ACC112 (cell line): Measurements from ENCODE around the gene SLC47A2.

Source experiments
- H2AFZ ChIP-seq: fragments of 200-600 bp; sonication (generic); one replicate; pipeline ENCODE4 v1.6.0; 2017; ENCODE audit warnings: antibody characterized with exemption, low read length; ENCODE audit not compliant: unreplicated experiment
- H3K27ac ChIP-seq: fragments of 200-600 bp; sonication (generic); 2 replicates; pipeline ENCODE4 v1.5.1; 2014; ENCODE audit warnings: low read depth, mild to moderate bottlenecking, antibody characterized with exemption, low read length, moderate library complexity
- H3K27me3 ChIP-seq: fragments of 200-600 bp; sonication (generic); 2 replicates; pipeline ENCODE4 v1.6.1; 2014; ENCODE audit warnings: mild to moderate bottlenecking, antibody characterized with exemption, low read length, moderate library complexity, mixed read lengths; ENCODE audit not compliant: insufficient read depth
- H3K36me3 ChIP-seq: fragments of 200-600 bp; sonication (generic); 2 replicates; pipeline ENCODE4 v1.6.1; 2016; ENCODE audit warnings: mild to moderate bottlenecking, antibody characterized with exemption, low read length, moderate library complexity, mixed read lengths; ENCODE audit not compliant: insufficient read depth
- H3K4me1 ChIP-seq: fragments of 200-600 bp; sonication (generic); one replicate; pipeline ENCODE4 v1.6.1; 2016; ENCODE audit warnings: low read length, mixed read lengths; ENCODE audit not compliant: insufficient read depth, unreplicated experiment, control insufficient read depth
- H3K4me3 ChIP-seq: fragments of 200-600 bp; sonication (generic); 2 replicates; pipeline ENCODE4 v1.5.1; 2014; ENCODE audit warnings: mild to moderate bottlenecking, low read depth, low read length
- H3K79me2 ChIP-seq: fragments of 200-600 bp; sonication (generic); one replicate; pipeline ENCODE4 v1.6.0; 2016; ENCODE audit warnings: low read length; ENCODE audit not compliant: control insufficient read depth, unreplicated experiment, insufficient read depth

Gene SLC47A2

GRCh38 chr17:19738073-19738449 is 21.7 kb upstream of the SLC47A2 start:
- Histone ChIP-seq H3K4me3 (no peak overlapping the region), H3K27ac (no peak overlapping the region), H2AFZ (no peak overlapping the region), H3K79me2 (no peaks in the 10 kb centered on the region), H3K27me3 (no peaks in the 10 kb centered on the region), H3K4me1 (no peaks in the 10 kb centered on the region), H3K36me3 (no peaks in the 10 kb centered on the region)

DNA sequence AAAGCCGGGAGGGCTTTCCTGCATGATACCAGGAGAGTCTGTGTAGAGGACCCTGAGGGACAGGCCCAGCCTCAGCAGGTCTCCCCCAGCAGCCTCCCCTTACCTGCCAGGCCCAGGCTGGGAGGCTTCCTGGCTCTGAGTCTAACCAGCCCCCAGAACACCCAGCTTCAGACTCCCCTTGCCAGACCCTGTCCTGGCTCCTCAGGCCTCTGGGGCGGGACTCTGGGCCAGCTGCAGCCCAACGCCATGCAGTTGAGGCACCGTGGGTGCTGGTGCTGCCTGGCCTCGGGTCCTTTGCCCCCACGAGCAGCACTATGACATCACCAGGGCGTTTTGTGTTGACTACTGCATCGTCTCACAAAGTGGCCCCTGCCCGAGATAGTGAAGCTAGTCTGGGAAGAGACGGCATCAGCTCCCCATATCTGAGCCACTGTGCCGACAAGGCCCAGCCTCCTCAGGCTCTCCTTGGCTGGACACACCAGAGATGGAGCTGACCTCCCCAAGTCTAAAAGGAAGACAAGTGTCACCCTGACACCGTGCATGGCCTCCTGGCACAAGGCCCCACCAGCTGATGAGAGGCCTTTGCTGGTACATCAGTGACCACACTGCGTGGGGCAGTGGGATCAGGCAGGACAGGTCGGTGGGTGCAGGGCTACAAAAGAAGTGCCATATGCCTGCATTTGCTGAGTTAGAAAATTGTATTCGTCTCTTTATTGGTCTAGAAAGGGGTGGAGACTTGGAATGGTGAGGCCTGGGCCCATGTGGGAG is 21.1 kb upstream of the SLC47A2 start:
- Histone ChIP-seq H3K27ac (no peak overlapping the region), H3K36me3 (no peaks in the 10 kb centered on the region), H3K4me1 (no peaks in the 10 kb centered on the region), H3K4me3 (no peak overlapping the region), H2AFZ (no peak overlapping the region), H3K79me2 (no peaks in the 10 kb centered on the region), H3K27me3 (no peaks in the 10 kb centered on the region)

- Histone ChIP-seq H3K4me3 (no peak overlapping the region), H3K27me3 (peaks cover 6% of the 10 kb centered on the region; the same call in 1 of the 2 replicates), H2AFZ (no peak overlapping the region), H3K36me3 (no peaks in the 10 kb centered on the region), H3K4me1 (no peaks in the 10 kb centered on the region), H3K79me2 (no peaks in the 10 kb centered on the region), H3K27ac (no peak overlapping the region)
These were observed 19.7 kb upstream of the SLC47A2 start for GRCh38 chr17:19736071-19736470.

GRCh38 chr17:19733953-19734526 is 17.7 kb upstream of the SLC47A2 start:
- Histone ChIP-seq H3K79me2 (no peaks in the 10 kb centered on the region), H3K27ac (no peak overlapping the region), H3K27me3 (peaks cover 6% of the 10 kb centered on the region; the same call in 1 of the 2 replicates), H2AFZ (no peak overlapping the region), H3K36me3 (no peaks in the 10 kb centered on the region), H3K4me3 (no peak overlapping the region), H3K4me1 (no peaks in the 10 kb centered on the region)

- H3K4me1 ChIP-seq = peaks cover 13% of the 10 kb centered on the region
- no peaks in the 10 kb centered on the region for H3K36me3 ChIP-seq
- H3K27ac ChIP-seq = no peak overlapping the region
- H3K79me2 ChIP-seq = no peaks in the 10 kb centered on the region
- no peak overlapping the region for H3K4me3 ChIP-seq
- H2AFZ ChIP-seq = no peak overlapping the region
- H3K27me3 ChIP-seq = peaks cover 6% of the 10 kb centered on the region; the same call in 1 of the 2 replicates
These were observed 15.2 kb upstream of the SLC47A2 start for GRCh38 chr17:19731626-19732025.

DNA sequence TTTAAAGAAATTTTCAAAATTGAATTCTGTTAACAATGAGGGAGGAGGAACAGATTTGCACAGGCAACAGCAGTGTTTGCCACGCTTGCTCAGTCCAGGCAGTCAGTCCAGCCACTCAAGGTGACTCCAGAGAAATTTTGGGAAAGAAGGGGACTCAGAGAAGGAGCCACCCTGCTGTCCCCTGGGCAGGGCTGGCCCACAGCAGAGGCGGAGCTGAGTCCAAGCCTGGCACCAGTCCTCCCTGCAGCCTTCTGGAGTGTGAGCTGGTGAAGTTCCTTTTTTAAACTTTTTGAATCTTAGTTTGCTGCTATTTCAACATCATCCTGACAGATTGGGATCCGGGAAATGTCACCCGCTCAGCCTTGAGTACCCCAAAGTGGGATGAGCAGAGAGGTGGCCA is 14.5 kb upstream of the SLC47A2 start:
- peaks cover 13% of the 10 kb centered on the region for H3K4me1 ChIP-seq
- no peak overlapping the region for H3K4me3 ChIP-seq
- H2AFZ ChIP-seq = no peak overlapping the region
- no peaks in the 10 kb centered on the region for H3K79me2 ChIP-seq
- no peaks in the 10 kb centered on the region for H3K36me3 ChIP-seq
- H3K27ac ChIP-seq = no peak overlapping the region
- peaks cover 6% of the 10 kb centered on the region; the same call in 1 of the 2 replicates for H3K27me3 ChIP-seq

DNA sequence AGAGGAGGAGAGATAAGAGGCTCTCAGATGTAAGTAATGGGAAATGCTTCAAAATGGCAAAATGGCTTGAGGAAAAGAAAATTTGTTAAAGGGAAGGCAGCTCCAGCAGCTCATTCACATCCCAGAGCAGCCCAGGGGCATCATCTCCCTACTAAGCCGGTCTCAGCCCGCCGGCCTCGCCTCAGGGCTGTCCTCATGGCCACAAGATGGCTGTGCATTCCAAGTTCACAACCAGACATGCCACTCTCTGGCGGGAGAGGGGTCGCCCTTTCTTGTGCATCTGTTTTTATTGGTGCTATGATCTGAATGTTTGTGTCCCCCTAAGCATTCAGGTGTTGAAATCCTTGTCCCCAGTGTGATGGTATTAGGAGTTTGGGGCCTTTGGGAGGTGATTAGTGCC is 13.5 kb upstream of the SLC47A2 start:
- Histone ChIP-seq H3K4me3 (no peak overlapping the region), H3K4me1 (peaks cover 13% of the 10 kb centered on the region), H3K36me3 (no peaks in the 10 kb centered on the region), H2AFZ (no peak overlapping the region), H3K27me3 (peaks cover 6% of the 10 kb centered on the region; the same call in 1 of the 2 replicates), H3K79me2 (no peaks in the 10 kb centered on the region), H3K27ac (no peak overlapping the region)

DNA sequence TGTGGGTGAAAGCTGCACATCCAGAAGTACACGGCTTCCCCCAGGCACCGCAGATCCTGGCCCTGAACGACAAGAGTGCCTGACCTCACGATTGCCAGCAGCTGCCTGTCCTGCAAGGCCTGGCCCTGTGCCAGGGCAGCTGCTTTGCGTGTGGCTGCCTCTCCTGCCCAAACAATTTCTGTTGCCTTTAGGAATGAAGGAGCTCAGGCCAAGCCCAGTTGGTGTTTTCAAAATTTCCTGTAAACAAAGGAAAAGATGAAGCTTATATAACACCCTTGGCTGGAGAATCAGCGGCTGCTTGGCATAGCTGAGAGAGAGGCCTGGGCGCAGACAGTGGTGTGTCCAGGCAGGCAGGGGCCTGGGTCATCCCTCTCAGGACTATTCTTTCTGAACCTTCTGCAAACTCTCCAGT is 11.7 kb upstream of the SLC47A2 start:
- peak overlapping the region; percentile 48; the same call in 1 of the 2 replicates for H3K27ac ChIP-seq
- H3K36me3 ChIP-seq = no peaks in the 10 kb centered on the region
- H3K4me3 ChIP-seq = no peak overlapping the region
- no peak overlapping the region for H2AFZ ChIP-seq
- peaks cover 13% of the 10 kb centered on the region for H3K4me1 ChIP-seq
- H3K79me2 ChIP-seq = no peaks in the 10 kb centered on the region
- peaks cover 6% of the 10 kb centered on the region; the same call in 1 of the 2 replicates for H3K27me3 ChIP-seq

DNA sequence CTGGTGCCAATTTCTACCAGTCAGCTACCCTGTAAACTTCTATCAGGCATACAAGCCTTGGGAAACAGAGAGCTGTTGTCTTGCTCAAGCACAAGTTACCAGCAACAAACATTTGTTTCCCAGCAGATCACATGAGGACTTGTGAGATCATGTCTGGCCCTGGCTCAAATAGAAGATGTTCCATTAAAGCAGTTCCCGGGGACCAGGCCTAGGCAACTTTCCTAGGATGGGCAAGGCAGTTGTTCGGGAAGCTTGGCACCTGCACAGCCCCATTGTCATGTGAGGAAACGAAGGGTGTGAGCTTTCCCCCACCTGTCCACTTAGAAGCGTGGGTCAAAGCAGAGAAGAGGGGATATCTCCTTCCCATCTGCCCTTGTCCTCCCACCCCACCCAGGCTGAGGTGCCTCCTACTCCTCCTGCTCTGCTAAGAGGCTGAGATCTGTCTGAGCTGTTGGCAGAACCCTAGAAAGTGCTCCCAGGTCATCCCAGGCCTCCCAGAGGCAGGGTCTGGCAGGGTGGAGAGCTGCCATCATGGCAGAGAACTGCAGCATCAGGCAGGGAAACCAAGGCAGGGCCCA is 11.2 kb upstream of the SLC47A2 start:
- H3K27me3 ChIP-seq = peaks cover 6% of the 10 kb centered on the region; the same call in 1 of the 2 replicates
- no peak overlapping the region for H2AFZ ChIP-seq
- H3K4me3 ChIP-seq = no peak overlapping the region
- H3K36me3 ChIP-seq = no peaks in the 10 kb centered on the region
- H3K4me1 ChIP-seq = peaks cover 13% of the 10 kb centered on the region
- peak overlapping the region; percentile 48; the same call in 1 of the 2 replicates for H3K27ac ChIP-seq
- H3K79me2 ChIP-seq = no peaks in the 10 kb centered on the region

GRCh38 chr17:19726631-19727376 is 10.4 kb upstream of the SLC47A2 start:
- Histone ChIP-seq H3K79me2 (no peaks in the 10 kb centered on the region), H3K4me3 (no peak overlapping the region), H2AFZ (no peak overlapping the region), H3K27ac (peak overlapping the region; percentile 48; the same call in 1 of the 2 replicates), H3K36me3 (no peaks in the 10 kb centered on the region), H3K4me1 (peaks cover 13% of the 10 kb centered on the region), H3K27me3 (peaks cover 6% of the 10 kb centered on the region; the same call in 1 of the 2 replicates)
